H9 (cell line): Measurements from ENCODE around the gene GNAI2. TPM values are rescaled to one million over a fixed set of nuclear protein-coding genes. Genes with fewer than 3 reads are reported as not detected.

Experiments
- DNase-seq: peaks from one replicate; pipeline ENCODE4 v3.0.0-alpha.2; 2017
- H2AFZ ChIP-seq: one replicate; pipeline ENCODE4 v1.6.1; 2013; ENCODE audit warnings: mild to moderate bottlenecking, low read length, control low read depth, moderate library complexity
- H2AK5ac ChIP-seq: 2 replicates; pipeline ENCODE4 v1.6.1; 2013; ENCODE audit warnings: low read length, control low read depth, mixed read lengths; ENCODE audit not compliant: insufficient read length
- H2BK120ac ChIP-seq: one replicate; pipeline ENCODE4 v1.6.1; 2013; ENCODE audit warnings: low read depth, mild to moderate bottlenecking, low read length, control low read depth, inconsistent platforms; ENCODE audit not compliant: poor library complexity, severe bottlenecking
- H2BK12ac ChIP-seq: 2 replicates; pipeline ENCODE4 v1.6.1; 2013; ENCODE audit warnings: low read length, control low read depth, mixed read lengths, low read depth; ENCODE audit not compliant: insufficient read length
- H2BK15ac ChIP-seq: 2 replicates; pipeline ENCODE4 v1.6.1; 2013; ENCODE audit warnings: low read depth, low read length, control low read depth
- H2BK20ac ChIP-seq: one replicate; pipeline ENCODE4 v1.6.1; 2013; ENCODE audit warnings: low read depth, mild to moderate bottlenecking, low read length, control low read depth, inconsistent platforms; ENCODE audit not compliant: poor library complexity, severe bottlenecking
- H2BK5ac ChIP-seq: 2 replicates; pipeline ENCODE4 v1.6.1; 2013; ENCODE audit warnings: low read length, control low read depth, mixed read lengths; ENCODE audit not compliant: insufficient read length
- H3K14ac ChIP-seq: 2 replicates; pipeline ENCODE4 v1.6.1; 2013; ENCODE audit warnings: low read length, control low read depth; ENCODE audit not compliant: insufficient read depth
- H3K18ac ChIP-seq: 2 replicates; pipeline ENCODE4 v1.6.1; 2013; ENCODE audit warnings: low read depth, mild to moderate bottlenecking, mixed read lengths, low read length, control low read depth; ENCODE audit not compliant: insufficient read length
- H3K23ac ChIP-seq: 2 replicates; pipeline ENCODE4 v1.6.1; 2013; ENCODE audit warnings: low read length, control low read depth, mixed read lengths, low read depth; ENCODE audit not compliant: insufficient read length
- H3K23me2 ChIP-seq: 2 replicates; pipeline ENCODE4 v1.6.1; 2013; ENCODE audit warnings: low read depth, mild to moderate bottlenecking, mixed read lengths, low read length, control low read depth; ENCODE audit not compliant: insufficient read length, poor library complexity, severe bottlenecking
- H3K27ac ChIP-seq: 2 replicates; pipeline ENCODE4 v1.5.1; 2013; ENCODE audit warnings: low read length, control low read depth, mixed read lengths, low read depth; ENCODE audit not compliant: insufficient read length
- H3K27me3 ChIP-seq: 2 replicates; pipeline ENCODE4 v1.6.1; 2013; ENCODE audit warnings: low read length, control low read depth, inconsistent platforms; ENCODE audit not compliant: insufficient read depth
- H3K4ac ChIP-seq: 2 replicates; pipeline ENCODE4 v1.6.1; 2013; ENCODE audit warnings: low read depth, mild to moderate bottlenecking, control low read depth, inconsistent platforms, low read length, moderate library complexity
- H3K4me1 ChIP-seq: 2 replicates; pipeline ENCODE4 v1.6.1; 2013; ENCODE audit warnings: low read length, control low read depth, inconsistent platforms; ENCODE audit not compliant: insufficient read depth
- H3K4me2 ChIP-seq: 2 replicates; pipeline ENCODE4 v1.6.1; 2013; ENCODE audit warnings: low read length, control low read depth, mixed read lengths; ENCODE audit not compliant: insufficient read length, insufficient read depth
- H3K56ac ChIP-seq: 2 replicates; pipeline ENCODE4 v1.6.1; 2013; ENCODE audit warnings: low read depth, mild to moderate bottlenecking, mixed read lengths, low read length, control low read depth; ENCODE audit not compliant: insufficient read length
- H3K79me1 ChIP-seq: 2 replicates; pipeline ENCODE4 v1.6.1; 2013; ENCODE audit warnings: low read depth, mild to moderate bottlenecking, moderate library complexity, low read length, control low read depth, inconsistent platforms; ENCODE audit not compliant: insufficient read depth, poor library complexity, severe bottlenecking
- H3K79me2 ChIP-seq: 2 replicates; pipeline ENCODE4 v1.6.1; 2013; ENCODE audit warnings: low read length, control low read depth, inconsistent platforms; ENCODE audit not compliant: insufficient read depth
- H3K9ac ChIP-seq: 2 replicates; pipeline ENCODE4 v1.6.1; 2013; ENCODE audit warnings: low read length, control low read depth, mixed read lengths; ENCODE audit not compliant: insufficient read length; ENCODE audit errors: extremely low read depth
- H3K9me3 ChIP-seq: one replicate; pipeline ENCODE4 v1.6.1; 2013; ENCODE audit warnings: low read depth, low read length, inconsistent platforms; ENCODE audit not compliant: control insufficient read depth
- H3T11ph ChIP-seq: one replicate; pipeline ENCODE4 v1.6.1; 2013; ENCODE audit warnings: mild to moderate bottlenecking, low read length, control low read depth, inconsistent platforms
- H4K20me1 ChIP-seq: one replicate; pipeline ENCODE4 v1.6.1; 2013; ENCODE audit not compliant: control insufficient read depth, insufficient read length, insufficient read depth
- H4K5ac ChIP-seq: 2 replicates; pipeline ENCODE4 v1.6.1; 2013; ENCODE audit warnings: low read depth, mild to moderate bottlenecking, mixed read lengths, low read length, control low read depth; ENCODE audit not compliant: insufficient read length
- H4K8ac ChIP-seq: replicated peaks from 2 replicates; pipeline ENCODE4 v1.6.1; 2013; ENCODE audit warnings: low read length, control low read depth, mixed read lengths, low read depth; ENCODE audit not compliant: insufficient read length
- H4K91ac ChIP-seq: 2 replicates; pipeline ENCODE4 v1.6.1; 2013; ENCODE audit warnings: low read depth, mild to moderate bottlenecking, moderate library complexity, mixed read lengths, low read length, control low read depth; ENCODE audit not compliant: insufficient read length
- H3K27ac Mint-ChIP-seq, 3 experiments: 2 replicates in 2 of 3; 3 replicates in 1 of 3; pipeline ENCODE4 v1.8.0; 2020 to 2021; ENCODE audit warnings: mixed read lengths in 3 of 3, mild to moderate bottlenecking in 1 of 3, moderate library complexity in 1 of 3
- H3K27me3 Mint-ChIP-seq: 2 replicates; pipeline ENCODE4 v1.8.0; 2021; ENCODE audit warnings: low read depth, mild to moderate bottlenecking, moderate library complexity, mixed read lengths
- H3K36me3 Mint-ChIP-seq, 3 experiments: 2 replicates in 2 of 3; 3 replicates in 1 of 3; pipeline ENCODE4 v1.8.0; 2020 to 2021; ENCODE audit warnings: low read depth in 3 of 3, mixed read lengths in 3 of 3; ENCODE audit not compliant: insufficient read depth in 1 of 3
- H3K4me1 Mint-ChIP-seq, 2 experiments: 2 replicates each; pipeline ENCODE4 v1.8.0; 2020; ENCODE audit warnings: mixed read lengths in 2 of 2
- H3K4me3 Mint-ChIP-seq, 2 experiments: 2 replicates in 1 of 2; 3 replicates in 1 of 2; pipeline ENCODE4 v1.8.0; 2020 to 2021; ENCODE audit warnings: mild to moderate bottlenecking in 2 of 2, mixed read lengths in 2 of 2, moderate library complexity in 1 of 2
- H3K9me3 Mint-ChIP-seq, 2 experiments: 2 replicates in 1 of 2; 3 replicates in 1 of 2; pipeline ENCODE4 v1.8.0; 2020; ENCODE audit warnings: mild to moderate bottlenecking in 2 of 2, mixed read lengths in 2 of 2, moderate library complexity in 1 of 2
- WGBS: extraction: QIAGEN DNeasy Blood & Tissue Kit; methylation state at CpG from one replicate; pipeline ENCODE4 v1.1.7; 2013; ENCODE audit warnings: missing lambda C conversion rate, low lambda C conversion rate, mixed read lengths; ENCODE audit not compliant: insufficient read length; ENCODE audit errors: extremely low coverage; 5-methylcytosine and 5-hydroxymethylcytosine counted together
- total RNA-seq: library from RNA; stranded (reverse); gene quantifications from 2 replicates; pipeline ENCODE4 v1.2.1, GENCODE V29; 2021
- TF ChIP-seq, protein P1 (sequence below): fragments of 200-600 bp; sonication (generic); conservative IDR thresholded peaks from 3 replicates; pipeline ENCODE4 v1.8.0; 2021; ENCODE audit warnings: antibody characterized with exemption, mild to moderate bottlenecking

The GNAI2 gene
- total RNA-seq, 1 experiment from 2014 or later: 218 TPM

DNA sequence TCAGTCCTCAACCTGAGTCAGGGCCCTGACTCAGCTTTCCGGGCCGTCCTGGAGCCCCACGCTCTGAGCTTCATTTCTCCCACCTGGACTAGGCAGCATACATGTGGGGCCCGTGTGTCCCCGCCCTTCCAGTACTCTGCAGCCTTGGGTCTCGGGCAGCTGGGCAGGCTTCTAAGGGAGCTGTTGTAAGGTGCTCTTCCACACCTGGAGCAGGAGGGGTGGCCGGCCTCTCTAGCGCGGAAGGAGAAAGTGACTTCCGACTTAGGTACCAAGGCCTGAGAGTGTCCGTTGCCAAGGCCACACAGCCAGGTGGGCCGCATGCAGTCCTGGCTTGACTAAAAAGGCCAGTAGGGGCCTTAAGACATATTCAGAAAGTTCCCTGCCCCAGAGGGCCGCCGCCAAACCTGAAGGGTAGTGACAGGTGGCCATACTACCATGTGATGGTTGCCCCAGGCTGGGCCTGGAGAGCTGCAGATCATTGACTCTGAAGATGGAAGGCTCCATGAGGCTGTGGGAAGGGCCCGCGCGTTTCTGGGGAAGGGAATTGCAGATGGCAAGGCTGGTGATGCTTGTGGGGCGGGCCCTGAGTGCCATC, 23.5 kb downstream of the GNAI2 start:
- Mint-ChIP-seq H3K4me1 (peaks cover 24 to 49% of the 10 kb centered on the region in 2 experiments), H3K4me3 (peak overlapping the region in 1 of 2 experiments; percentile 74; a peak in 3 of 5 replicates)
- WGBS: no CpG with 5 or more reads among the region's 18 CpGs

More for the DNA sequence above, 23.5 kb downstream of the GNAI2 start:
- Histone ChIP-seq H3K9ac (no peak overlapping the region), H2BK5ac (no peak overlapping the region), H3K18ac (no peak overlapping the region), H3K79me2 (no peaks in the 10 kb centered on the region), H2BK120ac (no peak overlapping the region), H4K5ac (no peak overlapping the region), H2BK20ac (no peak overlapping the region), H3K23ac (no peak overlapping the region), H3K56ac (no peak overlapping the region), H2AFZ (no peak overlapping the region), H4K91ac (no peak overlapping the region), H3K4me2 (no peak overlapping the region), H2BK12ac (no peak overlapping the region), H3K27me3 (no peaks in the 10 kb centered on the region), H3K23me2 (no peaks in the 10 kb centered on the region), H3K14ac (no peak overlapping the region), H4K20me1 (peaks cover 2% of the 10 kb centered on the region), H3K4me1 (peaks cover 3% of the 10 kb centered on the region; the same call in 1 of the 2 replicates), H2AK5ac (no peak overlapping the region), H4K8ac (no peak overlapping the region), H3K27ac (no peak overlapping the region), H3K4ac (no peak overlapping the region), H3T11ph (no peak overlapping the region), H3K9me3 (no peaks in the 10 kb centered on the region), H3K79me1 (no peaks in the 10 kb centered on the region), H2BK15ac (no peak overlapping the region)
- peak overlapping the region; percentile 73 to 82 (median 74); a peak in 4 of 7 replicates for H3K27ac Mint-ChIP-seq
- DNase-seq: no peak
- TF ChIP-seq, protein P1, sequence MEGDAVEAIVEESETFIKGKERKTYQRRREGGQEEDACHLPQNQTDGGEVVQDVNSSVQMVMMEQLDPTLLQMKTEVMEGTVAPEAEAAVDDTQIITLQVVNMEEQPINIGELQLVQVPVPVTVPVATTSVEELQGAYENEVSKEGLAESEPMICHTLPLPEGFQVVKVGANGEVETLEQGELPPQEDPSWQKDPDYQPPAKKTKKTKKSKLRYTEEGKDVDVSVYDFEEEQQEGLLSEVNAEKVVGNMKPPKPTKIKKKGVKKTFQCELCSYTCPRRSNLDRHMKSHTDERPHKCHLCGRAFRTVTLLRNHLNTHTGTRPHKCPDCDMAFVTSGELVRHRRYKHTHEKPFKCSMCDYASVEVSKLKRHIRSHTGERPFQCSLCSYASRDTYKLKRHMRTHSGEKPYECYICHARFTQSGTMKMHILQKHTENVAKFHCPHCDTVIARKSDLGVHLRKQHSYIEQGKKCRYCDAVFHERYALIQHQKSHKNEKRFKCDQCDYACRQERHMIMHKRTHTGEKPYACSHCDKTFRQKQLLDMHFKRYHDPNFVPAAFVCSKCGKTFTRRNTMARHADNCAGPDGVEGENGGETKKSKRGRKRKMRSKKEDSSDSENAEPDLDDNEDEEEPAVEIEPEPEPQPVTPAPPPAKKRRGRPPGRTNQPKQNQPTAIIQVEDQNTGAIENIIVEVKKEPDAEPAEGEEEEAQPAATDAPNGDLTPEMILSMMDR: no peak
- no peaks in the 10 kb centered on the region for H3K9me3 Mint-ChIP-seq
- H3K27me3 Mint-ChIP-seq: peaks cover 1% of the 10 kb centered on the region; the same call in 1 of the 2 replicates
- peaks cover 14 to 36% (median 29%) of the 10 kb centered on the region in 3 experiments; a peak in 6 of 7 replicates for H3K36me3 Mint-ChIP-seq
